ENCODE data around the gene CAB39L.

Gene CAB39L

GRCh38 chr13:49271264-49271663, 172.6 kb downstream of the CAB39L start:
- DNase-seq: no peak

- DNase-seq: no peak
Observed at GRCh38 chr13:49265822-49266221, 178.0 kb downstream of the CAB39L start.

- DNase-seq: no peak
Observed at GRCh38 chr13:49262634-49263033, 181.2 kb downstream of the CAB39L start.

GRCh38 chr13:49259586-49259985, 184.3 kb downstream of the CAB39L start:
- DNase-seq: no peak
